Measurements from ENCODE around the gene SYNPR.

GRCh38 chr3:63344661-63345060 is 66.6 kb downstream of the SYNPR start:
- TF ChIP-seq CTCF (conservative IDR thresholded peaks at IDR 0.05; ENCODE audit: low read length) (no peak), EZH2phosphoT487 (IDR thresholded peaks at IDR 0.05; ENCODE audit: borderline replicate concordance, low read depth, low read length) (no peak)

Data from OCI-LY7 (cell line).